HG03460 (cell line): ENCODE data around the gene TMEM123.
A peak's percentile ranks its signal among the peaks of the same experiment; 100 is the strongest.

Experiments
- ATAC-seq: cut with Tn5 transposase; IDR thresholded peaks from one replicate; pipeline ENCODE4 v1.9.1; 2021; ENCODE audit not compliant: unreplicated experiment

TMEM123 gene

GRCh38 chr11:102428696-102429095 is 23.9 kb downstream of the TMEM123 start:
- no peak for ATAC-seq

GRCh38 chr11:102427068-102427467 is 25.5 kb downstream of the TMEM123 start:
- no peak for ATAC-seq

GRCh38 chr11:102426570-102426969 is 26.0 kb downstream of the TMEM123 start:
- ATAC-seq = no peak

- ATAC-seq = no peak
These were observed 26.6 kb downstream of the TMEM123 start for GRCh38 chr11:102426000-102426399.

- no peak for ATAC-seq
These were observed 28.6 kb downstream of the TMEM123 start for GRCh38 chr11:102423936-102424335.

- no peak for ATAC-seq
These were observed 29.5 kb downstream of the TMEM123 start for GRCh38 chr11:102422817-102423712.

- no peak for ATAC-seq
These were observed 31.3 kb downstream of the TMEM123 start for GRCh38 chr11:102421261-102421660.

GRCh38 chr11:102420547-102420946 is 32.0 kb downstream of the TMEM123 start:
- peak; percentile 92 for ATAC-seq

- no peak for ATAC-seq
These were observed 33.4 kb downstream of the TMEM123 start for GRCh38 chr11:102419181-102419580.

GRCh38 chr11:102416976-102417375 is 35.6 kb downstream of the TMEM123 start:
- no peak for ATAC-seq

- no peak for ATAC-seq
These were observed 37.2 kb downstream of the TMEM123 start for GRCh38 chr11:102415304-102415916.

GRCh38 chr11:102414559-102414958 is 38.0 kb downstream of the TMEM123 start:
- no peak for ATAC-seq

GRCh38 chr11:102413497-102413896 is 39.1 kb downstream of the TMEM123 start:
- no peak for ATAC-seq

GRCh38 chr11:102411142-102411541 is 41.4 kb downstream of the TMEM123 start:
- ATAC-seq = no peak

GRCh38 chr11:102410382-102410784 is 42.2 kb downstream of the TMEM123 start:
- no peak for ATAC-seq

- no peak for ATAC-seq
These were observed 44.2 kb downstream of the TMEM123 start for GRCh38 chr11:102408339-102408738.

- ATAC-seq = no peak
These were observed 44.7 kb downstream of the TMEM123 start for GRCh38 chr11:102407901-102408300.

GRCh38 chr11:102406099-102406498 is 46.5 kb downstream of the TMEM123 start:
- ATAC-seq = no peak

GRCh38 chr11:102405501-102405900 is 47.1 kb downstream of the TMEM123 start:
- ATAC-seq = no peak

GRCh38 chr11:102402548-102402947 is 50.0 kb downstream of the TMEM123 start:
- ATAC-seq = no peak

- ATAC-seq = no peak
These were observed 50.7 kb downstream of the TMEM123 start for GRCh38 chr11:102401905-102402304.

GRCh38 chr11:102400603-102401002 is 52.0 kb downstream of the TMEM123 start:
- ATAC-seq = no peak
